Ovary (tissue), 3 donors: Measurements from ENCODE around the gene ANKRD44.

Experiments used
- EP300 ChIP-seq: sonication (generic); formaldehyde crosslinking; IDR thresholded peaks from one replicate; pipeline ENCODE4 v1.6.1; 2017; ENCODE audit warnings: antibody characterized with exemption
- TF ChIP-seq, protein P1 (sequence below), 3 donors: fragments of 450-650 bp in 2 of 3; fragments of 200-600 bp in 1 of 3; IDR thresholded peaks; one replicate each; pipeline versions ENCODE4 v1.5.1 to v1.8.0; 2016 to 2022; ENCODE audit warnings: antibody characterized with exemption in 3 of 3, mild to moderate bottlenecking in 1 of 3
- donor health status: DM: no; HTN: no; CAD: no.

DNA sequence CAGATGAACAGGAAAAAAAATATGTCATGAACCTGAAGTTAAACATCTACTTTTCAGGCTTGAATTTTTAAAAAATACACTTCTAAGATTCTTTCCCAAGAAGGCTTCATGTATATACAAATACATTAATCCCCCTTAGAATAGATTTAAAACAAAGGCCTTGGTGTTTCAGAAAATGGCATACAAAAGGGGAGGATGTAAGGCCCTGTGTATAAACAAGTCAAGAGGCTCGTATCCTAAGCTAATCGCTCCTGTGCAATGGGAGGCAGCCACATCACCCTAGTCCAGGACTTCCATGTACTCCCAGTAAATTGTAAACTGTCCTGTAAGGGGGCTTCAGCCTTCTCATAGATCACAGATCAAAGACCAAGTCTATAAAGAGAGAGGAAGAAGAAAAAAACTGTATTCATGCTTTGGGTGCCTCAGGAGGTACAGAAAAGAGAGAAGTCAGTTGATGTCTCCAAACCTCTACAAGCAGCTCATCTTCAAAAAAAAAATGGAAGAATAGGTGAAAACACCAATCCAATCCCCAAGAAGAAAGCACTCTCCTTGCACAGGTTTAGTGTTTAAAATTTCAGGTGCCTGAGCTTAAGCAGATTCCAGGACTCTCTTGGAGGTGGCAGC, 53.9 kb downstream of the ANKRD44 start:
- TF ChIP-seq, protein P1, sequence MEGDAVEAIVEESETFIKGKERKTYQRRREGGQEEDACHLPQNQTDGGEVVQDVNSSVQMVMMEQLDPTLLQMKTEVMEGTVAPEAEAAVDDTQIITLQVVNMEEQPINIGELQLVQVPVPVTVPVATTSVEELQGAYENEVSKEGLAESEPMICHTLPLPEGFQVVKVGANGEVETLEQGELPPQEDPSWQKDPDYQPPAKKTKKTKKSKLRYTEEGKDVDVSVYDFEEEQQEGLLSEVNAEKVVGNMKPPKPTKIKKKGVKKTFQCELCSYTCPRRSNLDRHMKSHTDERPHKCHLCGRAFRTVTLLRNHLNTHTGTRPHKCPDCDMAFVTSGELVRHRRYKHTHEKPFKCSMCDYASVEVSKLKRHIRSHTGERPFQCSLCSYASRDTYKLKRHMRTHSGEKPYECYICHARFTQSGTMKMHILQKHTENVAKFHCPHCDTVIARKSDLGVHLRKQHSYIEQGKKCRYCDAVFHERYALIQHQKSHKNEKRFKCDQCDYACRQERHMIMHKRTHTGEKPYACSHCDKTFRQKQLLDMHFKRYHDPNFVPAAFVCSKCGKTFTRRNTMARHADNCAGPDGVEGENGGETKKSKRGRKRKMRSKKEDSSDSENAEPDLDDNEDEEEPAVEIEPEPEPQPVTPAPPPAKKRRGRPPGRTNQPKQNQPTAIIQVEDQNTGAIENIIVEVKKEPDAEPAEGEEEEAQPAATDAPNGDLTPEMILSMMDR (IDR thresholded peaks at IDR 0.05): no peak
- no peak for TF ChIP-seq EP300
